NCI-H510A (cell line): Measurements from ENCODE around the gene EFCAB9.
"Not testable (repeated sequence)": the region's sequence is repeated elsewhere in the genome, so short reads cannot be mapped to it uniquely, and the experiment has no call there.

Experiments used
- DNase-seq: peaks from one replicate; lab custom pipeline; 2025; lab: John Stamatoyannopoulos, UW

The EFCAB9 gene

GRCh38 chr5:172188893-172189692 lies 4.9 kb upstream of the EFCAB9 start:
- no peak for DNase-seq

GRCh38 chr5:172189693-172190296 lies 4.2 kb upstream of the EFCAB9 start:
- DNase-seq, result no peak

GRCh38 chr5:172194985-172195774 lies 1.2 kb downstream of the EFCAB9 start:
- no peak for DNase-seq

GRCh38 chr5:172197775-172198174 lies 3.8 kb downstream of the EFCAB9 start:
- not testable (repeated sequence) for DNase-seq

GRCh38 chr5:172199446-172199845 lies 5.5 kb downstream of the EFCAB9 start:
- no peak for DNase-seq

GRCh38 chr5:172200476-172200875 lies 6.5 kb downstream of the EFCAB9 start:
- DNase-seq, result no peak

- DNase-seq, result not testable (repeated sequence)
Measured at GRCh38 chr5:172205984-172206383, 12.0 kb downstream of the EFCAB9 start.

GRCh38 chr5:172207511-172207910 lies 13.5 kb downstream of the EFCAB9 start:
- no peak for DNase-seq

GRCh38 chr5:172209714-172210113 lies 15.7 kb downstream of the EFCAB9 start:
- DNase-seq, result no peak

GRCh38 chr5:172211676-172212075 lies 17.7 kb downstream of the EFCAB9 start:
- DNase-seq, result no peak

- no peak for DNase-seq
Measured at GRCh38 chr5:172213126-172213525, 19.2 kb downstream of the EFCAB9 start.

GRCh38 chr5:172216345-172216744 lies 22.4 kb downstream of the EFCAB9 start:
- DNase-seq, result no peak

GRCh38 chr5:172219296-172219695 lies 25.3 kb downstream of the EFCAB9 start:
- no peak for DNase-seq

GRCh38 chr5:172223901-172224873 lies 30.2 kb downstream of the EFCAB9 start:
- no peak for DNase-seq

- no peak for DNase-seq
Measured at GRCh38 chr5:172224996-172225395, 31.0 kb downstream of the EFCAB9 start.

- DNase-seq, result no peak
Measured at GRCh38 chr5:172229904-172230303, 35.9 kb downstream of the EFCAB9 start.

GRCh38 chr5:172234031-172234430 lies 40.1 kb downstream of the EFCAB9 start:
- DNase-seq, result no peak

- no peak for DNase-seq
Measured at GRCh38 chr5:172235132-172235780, 41.3 kb downstream of the EFCAB9 start.

GRCh38 chr5:172235827-172236736 lies 42.1 kb downstream of the EFCAB9 start:
- no peak for DNase-seq

GRCh38 chr5:172238334-172238733 lies 44.4 kb downstream of the EFCAB9 start:
- no peak for DNase-seq
